Fibroblast of lung (primary cell): ENCODE data around the gene ARHGEF12.

Source experiments
- CTCF ChIP-seq, 2 donors: IDR thresholded peaks in 1 of 2; conservative IDR thresholded peaks in 1 of 2; 1 replicate in 1 of 2; 2 replicates in 1 of 2; pipeline ENCODE4 v1.5.1; 2011 to 2012; ENCODE audit warnings: low read length in 2 of 2, control low read depth in 1 of 2, inconsistent platforms in 1 of 2, low read depth in 1 of 2, mild to moderate bottlenecking in 1 of 2
- EZH2 ChIP-seq: IDR thresholded peaks from 2 replicates; pipeline ENCODE4 v1.5.1; 2012; ENCODE audit warnings: low read length, control low read depth, mild to moderate bottlenecking; ENCODE audit errors: missing control alignments

- no peak for TF ChIP-seq CTCF (conservative IDR thresholded peaks at IDR 0.05 in 1 of 2, IDR thresholded peaks at IDR 0.05 in 1 of 2; ENCODE audit: low read depth in 1 of 2, low read length in 2 of 2)
- no peak for TF ChIP-seq EZH2
Measured at GRCh38 chr11:120333801-120334200, 2.4 kb upstream of the ARHGEF12 start.
